HG02759 (cell line): ENCODE measurements around the gene DNAL4.

ENCODE experiments used
- ATAC-seq: cut with Tn5 transposase; IDR thresholded peaks from one replicate; pipeline ENCODE4 v1.9.1; 2021; ENCODE audit warnings: mild to moderate bottlenecking, moderate library complexity; ENCODE audit not compliant: unreplicated experiment

The DNAL4 gene

DNA sequence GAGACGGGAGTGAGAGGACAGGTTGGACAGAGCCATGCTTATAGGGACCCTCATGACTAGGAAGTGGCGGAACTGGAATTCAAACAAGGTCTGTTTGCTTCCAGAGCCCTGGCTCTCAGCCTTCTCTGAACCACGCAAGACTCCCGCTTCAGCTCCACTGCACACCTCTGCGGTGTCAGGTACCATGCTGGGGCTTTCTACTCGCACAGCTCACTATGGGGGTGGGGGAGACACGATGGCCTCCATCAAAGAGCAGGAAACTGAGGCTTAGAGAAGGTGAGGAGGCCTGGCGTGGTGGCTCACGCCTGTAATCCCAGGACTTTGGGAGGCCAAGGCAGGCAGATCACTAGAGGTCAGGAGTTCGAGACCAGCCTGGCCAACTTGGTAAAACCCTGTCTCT lies 52.4 kb downstream of the DNAL4 start:
- no peak for ATAC-seq

DNA sequence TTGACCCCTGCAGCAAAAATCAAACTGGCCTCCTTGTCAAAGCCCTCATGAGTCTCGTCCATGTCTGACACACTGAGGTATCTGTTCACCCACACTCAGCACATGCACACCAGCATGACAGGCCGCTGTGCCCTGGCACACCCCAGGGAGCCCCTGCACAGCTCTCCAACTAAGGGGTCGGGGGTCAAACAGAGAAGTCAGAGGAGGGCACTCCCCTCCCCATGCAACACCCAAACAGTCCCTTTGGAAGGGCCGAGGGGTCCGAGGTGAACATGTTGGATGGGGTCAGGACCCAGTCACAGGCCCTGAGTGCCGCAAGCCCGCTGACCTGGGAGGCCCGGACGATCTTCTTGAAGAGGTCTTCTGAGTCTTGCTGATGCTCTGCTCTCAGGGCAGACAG lies 52.8 kb downstream of the DNAL4 start:
- no peak for ATAC-seq

DNA sequence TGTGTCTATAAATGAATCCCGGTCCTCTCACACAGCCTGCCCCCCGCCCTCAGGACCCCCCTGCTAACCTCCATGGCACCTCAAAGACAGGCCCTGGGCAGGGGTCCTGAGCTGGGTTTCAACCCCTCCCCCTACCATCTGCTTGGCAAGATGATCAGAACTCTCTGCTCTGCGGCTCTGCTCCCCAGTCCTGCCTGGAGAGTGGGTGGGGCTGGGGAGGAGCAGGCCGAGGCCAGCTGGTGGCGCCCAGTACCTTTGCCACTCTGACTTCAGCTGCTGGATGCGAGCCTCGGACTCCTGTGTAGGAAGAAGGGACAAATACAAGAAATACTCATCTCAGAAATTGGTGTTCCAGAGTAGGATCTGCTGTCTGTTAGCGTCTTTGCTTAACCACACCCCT lies 53.2 kb downstream of the DNAL4 start:
- no peak for ATAC-seq

DNA sequence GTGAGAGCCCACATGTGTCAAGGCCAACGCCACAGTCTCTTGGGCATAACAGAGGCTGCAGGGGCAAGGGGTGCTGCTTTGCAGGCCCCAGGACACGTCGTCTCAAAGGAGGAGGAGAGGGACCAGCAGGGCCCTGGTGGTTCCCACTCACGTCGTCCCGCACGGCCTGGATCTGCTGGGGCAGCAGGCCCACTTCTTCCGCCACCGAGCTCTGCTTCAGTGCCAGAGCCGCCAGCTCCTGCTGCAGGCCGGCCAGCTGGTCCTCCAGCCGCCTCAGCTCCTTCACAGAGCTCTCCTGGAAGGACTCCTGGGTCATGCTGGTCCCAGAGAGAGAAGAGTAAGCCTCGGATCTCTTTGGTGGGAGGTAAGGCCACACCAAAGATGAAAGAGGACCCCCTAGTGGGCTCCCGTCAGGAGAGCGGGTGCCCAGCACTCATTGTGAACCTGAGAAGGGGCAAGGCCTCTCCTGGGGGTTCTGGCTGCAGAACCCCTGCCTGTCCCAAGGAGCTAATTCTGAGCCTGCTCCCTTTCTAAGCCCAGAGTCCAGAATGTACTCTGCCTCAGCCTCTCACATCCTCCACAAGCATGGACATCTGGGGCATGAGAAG lies 53.7 kb downstream of the DNAL4 start:
- ATAC-seq, result no peak

DNA sequence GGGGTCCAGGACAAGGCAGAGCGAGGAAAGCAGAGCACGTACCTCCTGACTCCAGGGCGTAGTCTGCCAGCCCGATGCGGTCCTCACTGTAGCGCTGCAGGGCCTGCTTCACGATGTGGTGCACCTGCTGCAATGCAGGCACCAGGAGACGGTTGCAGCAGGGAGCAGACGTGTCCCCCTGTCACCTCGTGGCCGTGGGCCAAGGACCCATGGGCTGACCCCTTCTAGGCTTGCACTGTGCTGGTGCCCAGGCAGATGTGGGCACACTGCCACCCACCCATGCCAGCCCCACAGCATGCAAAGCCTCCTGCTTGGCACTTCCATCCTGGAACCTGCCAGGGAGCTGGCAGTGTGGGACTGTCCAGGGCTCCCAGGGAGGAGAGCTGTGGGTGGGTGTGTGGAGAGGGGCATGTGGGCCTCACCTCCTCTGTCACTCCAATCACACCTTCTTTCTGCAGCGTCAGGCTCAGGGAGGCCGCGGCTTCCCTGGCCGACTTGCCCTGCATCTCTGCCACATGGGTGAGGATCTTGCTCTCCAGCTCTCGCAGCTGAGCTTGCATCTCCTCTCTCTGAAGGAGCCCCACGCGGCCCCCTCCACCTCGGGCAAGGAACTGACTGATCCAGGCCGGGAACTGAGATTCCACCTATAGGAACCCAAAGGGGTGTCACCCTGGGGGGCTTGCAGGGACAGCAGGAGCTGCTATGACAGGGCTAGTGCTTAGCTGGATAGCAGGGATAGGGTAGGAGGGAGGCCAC lies 54.5 kb downstream of the DNAL4 start:
- no peak for ATAC-seq

DNA sequence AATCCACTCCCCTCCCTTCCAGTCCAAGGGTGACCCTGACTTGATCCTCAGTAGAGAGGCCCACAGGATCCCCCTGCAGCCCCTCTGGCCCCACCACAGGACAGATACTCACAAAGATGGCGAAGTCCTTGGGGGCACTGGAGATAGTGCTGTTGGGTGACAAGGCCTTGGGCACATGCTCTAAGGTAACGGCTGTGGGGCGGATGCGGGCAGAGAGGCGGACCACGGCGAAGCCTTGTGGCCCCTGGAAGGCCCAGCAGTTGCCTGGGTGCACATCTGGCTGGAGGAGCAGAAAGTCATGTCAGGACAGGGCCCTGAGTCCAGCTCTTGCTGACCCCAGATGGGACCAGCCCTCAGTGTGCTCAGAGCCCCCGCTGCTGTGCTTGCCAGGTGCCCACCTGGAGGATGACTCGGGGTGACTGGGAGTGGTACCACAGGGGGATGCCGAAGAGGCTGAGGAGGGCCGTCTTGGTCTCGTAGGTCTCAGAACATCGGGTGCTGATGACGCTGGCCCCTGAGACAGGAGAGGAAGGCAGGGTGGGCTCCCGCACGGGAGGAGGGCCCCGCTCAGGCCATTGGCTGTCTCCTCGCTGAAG lies 55.4 kb downstream of the DNAL4 start:
- ATAC-seq, result no peak

DNA sequence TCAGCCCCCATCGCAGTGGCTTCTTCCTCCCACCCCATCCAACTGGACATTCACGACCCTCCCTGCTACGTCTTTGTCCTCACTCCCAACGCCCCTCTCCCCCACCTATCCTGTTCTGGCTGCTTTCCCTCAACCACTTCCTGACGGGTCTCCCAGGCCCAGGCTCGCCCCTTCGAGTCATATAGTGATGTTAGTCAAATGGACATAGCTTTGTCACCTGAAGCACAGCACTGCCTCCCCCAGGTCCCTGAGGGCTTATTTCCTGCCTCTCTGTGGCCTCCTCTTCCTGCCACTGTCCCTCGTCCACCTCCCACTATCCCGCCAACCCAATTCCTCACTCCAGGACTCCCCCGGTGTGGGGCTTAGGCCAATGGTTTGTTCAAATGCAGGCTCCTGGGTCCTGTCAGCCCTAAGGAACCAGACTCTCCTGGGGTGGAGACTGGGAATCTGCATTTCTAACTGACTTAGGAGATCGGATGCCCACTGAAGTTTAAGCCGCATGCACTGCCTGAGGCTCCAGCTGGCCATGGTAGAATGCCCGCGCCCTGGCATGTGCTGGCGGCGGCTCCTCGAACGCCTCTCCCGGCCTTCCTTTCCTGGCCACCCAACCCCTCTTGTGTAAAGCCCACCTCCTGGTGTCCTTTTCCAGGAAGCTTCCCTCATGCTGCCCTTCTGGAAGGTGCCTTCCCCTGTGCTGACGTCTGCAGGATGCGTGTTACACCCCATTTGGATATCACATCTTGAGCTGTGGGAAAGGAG lies 56.5 kb downstream of the DNAL4 start:
- no peak for ATAC-seq

DNA sequence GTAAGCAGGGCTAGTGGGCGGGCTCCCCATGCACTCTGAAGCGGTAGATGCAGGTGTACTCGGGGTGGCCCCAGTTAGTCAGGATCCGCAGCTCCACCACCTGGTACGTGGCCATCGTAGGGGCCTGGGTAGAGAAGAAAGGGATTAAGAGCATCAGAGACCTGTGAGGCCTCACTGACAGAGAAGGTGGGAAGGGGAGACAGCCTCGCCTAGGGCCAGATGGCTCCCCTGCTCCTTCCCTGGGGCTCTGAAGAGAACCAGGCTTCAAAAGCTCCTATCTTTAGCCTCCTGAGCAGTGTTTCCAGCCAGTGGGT lies 57.7 kb downstream of the DNAL4 start:
- ATAC-seq, result no peak

DNA sequence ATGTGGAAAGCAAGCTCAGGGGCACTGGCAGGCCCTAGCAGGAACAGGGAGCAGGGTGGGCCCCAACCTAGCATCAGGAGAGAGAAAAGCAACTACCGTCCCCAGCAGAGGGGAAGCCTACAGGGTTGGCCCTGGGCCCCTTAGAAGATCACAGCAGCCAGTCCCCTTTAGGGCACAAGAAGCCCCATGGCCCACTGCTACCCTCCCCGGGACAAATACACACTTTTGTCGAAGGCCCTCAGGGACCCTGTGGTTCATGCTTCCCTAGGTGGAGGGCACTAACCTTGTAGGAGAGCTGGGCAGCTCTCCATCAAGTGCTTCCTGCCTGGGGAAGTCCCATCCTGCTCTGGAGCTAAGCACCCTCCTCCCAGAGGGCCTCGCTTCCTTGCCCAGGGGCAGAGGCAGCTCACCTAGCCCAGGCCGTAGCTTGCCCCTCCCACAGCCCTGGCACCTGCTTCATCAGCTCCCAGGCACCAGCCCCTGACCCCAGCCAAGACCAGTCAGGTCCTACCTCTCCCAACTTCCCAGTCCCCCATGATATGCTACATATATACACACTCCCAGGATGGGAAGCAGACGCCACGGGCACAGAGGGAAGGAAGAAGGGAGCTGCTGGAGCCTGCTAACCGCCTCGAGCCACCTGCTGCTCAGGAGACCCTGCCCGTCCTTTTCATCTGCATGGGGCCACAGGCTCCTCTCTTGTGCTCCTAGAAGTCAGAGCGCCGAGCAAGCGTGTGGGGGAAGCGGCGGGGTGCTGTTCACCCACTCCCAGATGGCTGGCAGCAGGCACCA lies 58.3 kb downstream of the DNAL4 start:
- no peak for ATAC-seq

DNA sequence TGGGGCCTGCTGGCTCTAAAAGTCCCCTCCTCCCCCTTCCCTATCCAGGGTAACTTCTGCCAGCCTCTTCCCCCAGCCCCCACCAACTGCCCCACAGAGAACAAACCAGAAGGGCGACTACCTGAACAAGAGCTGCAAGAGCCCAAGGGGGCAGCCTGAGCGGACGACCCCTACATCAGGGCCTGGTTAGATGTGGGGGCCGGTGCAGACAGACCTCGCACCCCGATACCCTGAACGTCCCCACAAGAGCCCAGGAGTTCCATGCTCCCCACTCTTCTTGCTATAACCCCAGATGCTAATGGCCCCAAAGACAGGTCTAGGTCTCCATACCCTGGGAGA lies 58.8 kb downstream of the DNAL4 start:
- ATAC-seq, result no peak

DNA sequence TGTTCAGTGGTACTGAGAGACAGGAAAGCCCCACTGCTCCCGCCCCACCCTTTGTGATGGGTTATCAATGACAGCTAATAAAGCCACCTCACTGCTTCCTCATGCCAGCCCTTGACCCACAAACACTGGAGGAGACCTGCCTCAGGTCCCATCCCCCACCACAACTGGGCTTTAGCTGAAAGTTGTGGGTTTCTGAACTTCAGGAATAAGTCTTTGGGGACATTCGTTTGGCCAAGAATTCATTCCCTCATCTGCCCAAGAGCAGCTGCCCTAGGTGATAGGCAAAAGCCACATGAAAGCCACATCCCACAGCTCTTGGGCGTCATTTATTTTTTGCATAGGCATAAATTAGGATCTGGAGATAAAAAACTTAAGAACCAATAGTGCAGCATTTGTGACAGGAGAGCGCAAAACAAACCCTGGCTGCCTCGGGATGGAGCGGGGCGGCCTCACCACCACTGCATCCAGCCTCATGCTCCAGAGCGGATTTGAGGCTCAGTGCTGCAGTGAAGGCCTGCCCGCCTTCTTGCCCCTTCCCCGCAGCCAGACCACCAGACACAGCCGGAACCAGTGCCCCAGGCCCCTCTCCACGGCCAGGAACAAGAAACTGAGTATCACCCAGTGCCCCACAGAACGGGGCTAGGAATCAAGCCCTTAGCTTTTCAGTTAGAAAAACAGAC lies 59.4 kb downstream of the DNAL4 start:
- no peak for ATAC-seq

DNA sequence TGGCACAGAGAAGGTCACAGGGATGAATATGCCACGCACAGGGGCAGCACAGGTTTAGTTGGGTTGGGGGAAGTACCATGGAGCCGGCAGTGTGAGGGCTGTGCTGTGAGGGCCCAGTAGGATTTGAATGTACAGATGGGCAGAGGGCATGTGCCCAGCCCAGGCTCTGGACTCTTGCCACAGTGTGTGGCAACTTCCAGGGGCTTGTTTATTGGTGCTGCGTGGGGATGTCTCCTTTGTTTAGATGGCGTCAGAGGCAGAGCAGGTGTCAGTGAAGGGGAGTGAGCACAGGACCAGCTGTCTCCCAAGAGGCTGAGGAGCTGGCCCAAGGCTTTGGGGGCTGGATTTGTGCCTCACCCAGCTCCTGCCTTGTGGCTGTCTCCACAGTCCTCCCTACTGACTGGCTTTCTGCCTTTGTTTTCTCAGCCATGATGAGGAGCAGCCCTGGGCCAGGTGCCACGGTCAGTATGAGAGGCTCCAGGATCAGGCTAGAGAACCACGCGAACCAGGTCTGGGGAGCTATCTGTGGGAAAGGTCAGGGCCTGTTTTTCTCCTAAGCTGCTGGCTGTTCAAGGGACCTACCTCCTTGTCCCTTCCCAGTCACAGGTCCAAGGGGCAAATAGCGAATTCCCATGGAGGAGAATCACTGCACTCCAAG lies 60.1 kb downstream of the DNAL4 start:
- no peak for ATAC-seq

DNA sequence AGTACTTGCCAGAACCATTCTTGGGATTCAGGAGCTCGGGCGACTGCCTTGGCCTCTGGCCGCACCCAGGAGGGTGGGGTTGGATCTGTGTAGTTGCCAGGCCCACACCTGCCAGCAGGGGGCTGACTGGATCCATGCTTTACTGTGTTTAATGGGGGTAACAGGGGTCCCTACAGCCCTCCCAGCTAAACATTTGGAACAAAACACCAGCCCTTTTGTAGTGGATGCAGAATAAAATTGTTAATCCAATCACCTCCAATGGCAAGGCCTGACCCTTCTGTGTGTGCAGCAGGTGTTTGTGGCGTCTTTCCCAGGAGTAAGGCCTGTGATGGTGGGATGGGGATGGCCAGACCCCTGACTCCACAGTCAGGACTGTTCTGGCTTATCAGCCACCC lies 60.6 kb downstream of the DNAL4 start:
- no peak for ATAC-seq

DNA sequence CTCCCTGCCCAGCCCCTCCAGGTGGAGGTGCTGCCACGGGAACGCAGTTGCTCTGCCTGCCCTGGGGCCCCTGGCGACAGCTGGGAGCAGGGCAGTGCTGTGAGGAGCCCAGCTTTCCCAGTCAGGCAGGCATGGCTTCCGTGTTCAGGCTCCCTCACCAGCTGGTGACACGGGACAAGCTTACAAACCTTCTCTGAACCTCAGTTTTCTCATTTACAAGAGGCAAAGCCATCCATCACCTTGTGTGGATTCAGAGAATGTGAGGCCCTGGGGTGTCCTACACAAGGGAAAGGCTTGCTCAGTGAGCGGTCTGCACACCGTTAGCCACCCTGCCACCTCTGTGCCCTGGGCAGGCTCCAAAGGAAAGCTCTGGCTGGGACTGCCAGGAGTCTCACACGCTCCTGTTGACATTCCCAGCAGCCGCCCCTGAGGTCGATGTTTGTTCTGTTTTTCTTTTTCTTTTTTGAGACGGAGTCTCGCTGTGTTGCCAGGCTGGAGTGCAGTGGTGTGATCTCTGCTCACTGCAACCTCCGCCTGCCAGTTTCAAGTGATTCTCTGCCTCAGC lies 61.6 kb downstream of the DNAL4 start:
- ATAC-seq, result no peak

DNA sequence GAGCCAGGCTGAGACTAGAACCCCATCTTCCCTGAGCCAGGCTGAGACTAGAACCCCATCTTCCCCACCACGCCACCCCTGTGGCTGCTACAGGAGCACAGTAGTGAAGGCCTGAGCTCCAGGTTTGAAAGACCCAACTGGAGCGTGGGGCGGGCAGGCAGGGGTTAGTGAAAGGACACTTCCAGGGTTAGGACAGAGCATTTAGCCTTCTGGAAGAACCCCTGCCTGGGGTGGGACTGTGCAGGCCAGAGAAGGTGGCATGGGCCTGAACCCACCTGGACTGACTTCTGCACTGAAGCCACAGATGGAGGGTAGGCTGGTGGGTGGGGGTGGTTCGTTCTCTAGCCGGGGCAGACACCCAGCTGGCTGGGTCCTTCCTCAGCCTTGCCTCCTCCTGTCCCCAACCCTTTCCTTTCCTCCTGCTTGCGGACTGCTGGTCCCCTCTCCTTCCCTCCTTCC lies 62.2 kb downstream of the DNAL4 start:
- no peak for ATAC-seq

DNA sequence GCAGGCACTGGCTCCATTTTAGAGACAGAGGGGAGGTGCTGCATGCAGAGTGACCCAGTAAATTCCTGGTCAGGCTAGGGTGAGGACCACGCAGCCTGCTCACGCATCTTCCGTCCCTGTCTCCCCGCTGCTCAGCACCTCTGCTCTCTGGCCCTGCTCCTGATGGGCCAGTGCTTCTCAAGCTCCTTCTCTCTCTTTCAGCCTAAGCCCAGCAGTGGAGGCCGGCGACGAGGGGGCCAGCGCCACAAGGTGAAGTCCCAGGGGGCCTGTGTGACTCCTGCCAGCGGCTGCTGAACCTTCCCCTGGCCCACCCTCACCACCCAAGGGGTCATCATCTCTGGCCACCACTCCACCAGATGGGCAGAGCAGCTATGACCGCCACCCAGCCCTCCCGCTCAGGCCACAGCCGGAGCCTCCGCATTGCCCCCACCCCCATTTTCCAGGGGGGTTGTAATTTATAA lies 63.5 kb downstream of the DNAL4 start:
- no peak for ATAC-seq

DNA sequence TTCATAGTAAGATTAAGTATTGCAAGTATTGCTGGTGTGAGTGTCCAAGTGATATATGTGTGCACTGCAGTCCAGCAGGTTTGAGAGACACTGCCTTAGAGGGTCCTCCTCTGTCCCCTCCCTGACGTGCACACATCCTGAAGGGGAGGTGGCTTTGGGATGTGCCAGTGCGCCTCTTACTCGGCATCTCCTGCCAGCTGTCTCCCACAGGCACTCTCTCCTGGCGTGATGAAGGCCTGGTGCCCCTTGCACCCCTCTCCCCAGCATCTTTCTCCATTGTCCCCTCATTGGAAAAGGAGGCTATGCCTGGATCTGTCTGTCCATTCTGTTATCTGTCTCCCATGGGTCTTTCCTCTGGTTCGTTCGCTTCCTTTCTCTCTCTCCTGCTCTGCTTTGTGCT lies 64.0 kb downstream of the DNAL4 start:
- ATAC-seq, result no peak

DNA sequence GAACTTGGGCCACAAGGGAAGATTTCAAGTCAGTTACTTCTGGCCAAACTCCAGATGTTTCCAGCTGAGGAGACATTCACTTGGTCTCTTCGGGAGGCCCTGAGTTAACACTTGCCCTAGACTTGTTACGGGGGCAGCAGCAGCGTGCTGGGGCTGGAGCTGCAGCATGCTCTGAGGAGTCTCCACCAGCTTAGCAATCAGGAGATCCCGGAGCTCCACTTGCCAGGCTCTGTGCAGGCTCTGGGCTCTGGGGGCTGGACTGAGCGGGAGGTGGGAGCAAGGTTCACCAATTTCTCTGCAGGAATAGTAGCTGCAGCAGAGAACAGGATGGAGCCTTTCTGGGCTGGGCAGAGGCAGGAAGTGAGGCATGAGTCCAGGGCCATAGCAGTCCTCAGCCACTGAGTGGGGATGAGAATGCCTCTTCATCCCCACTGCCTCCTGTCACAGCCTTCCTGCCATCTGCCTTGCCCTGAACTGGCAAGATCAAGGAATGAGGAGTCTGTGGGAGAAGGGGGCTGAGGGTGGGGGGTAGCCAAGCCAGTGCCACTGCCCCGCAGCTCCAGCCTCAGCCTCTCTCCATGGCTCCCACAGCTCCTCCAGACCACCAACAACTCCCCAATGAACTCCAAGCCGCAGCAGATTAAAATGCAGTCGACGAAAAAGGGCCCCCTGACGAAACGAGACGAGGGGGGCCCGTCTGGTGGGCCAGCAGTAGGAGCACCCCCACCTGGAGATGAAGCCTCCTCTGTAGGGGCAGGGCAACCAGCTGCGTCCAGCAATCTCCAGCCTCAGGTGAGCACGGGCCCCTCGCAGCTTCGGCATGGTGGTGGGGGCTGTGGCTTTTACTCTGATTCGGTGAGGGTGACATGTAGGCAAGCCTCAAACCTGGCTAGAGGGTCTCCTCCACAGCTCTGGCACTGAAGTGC lies 64.8 kb downstream of the DNAL4 start:
- no peak for ATAC-seq
